Stimulated activated naive CD4-positive, alpha-beta T cell (primary cell): ENCODE data around the gene RCBTB2.
A peak's percentile ranks its signal among the peaks of the same experiment; 100 is the strongest.

Source experiments
- DNase-seq, 6 experiments: peaks; one replicate each; lab custom pipeline; 2025; lab: John Stamatoyannopoulos, UW

Gene RCBTB2

DNA sequence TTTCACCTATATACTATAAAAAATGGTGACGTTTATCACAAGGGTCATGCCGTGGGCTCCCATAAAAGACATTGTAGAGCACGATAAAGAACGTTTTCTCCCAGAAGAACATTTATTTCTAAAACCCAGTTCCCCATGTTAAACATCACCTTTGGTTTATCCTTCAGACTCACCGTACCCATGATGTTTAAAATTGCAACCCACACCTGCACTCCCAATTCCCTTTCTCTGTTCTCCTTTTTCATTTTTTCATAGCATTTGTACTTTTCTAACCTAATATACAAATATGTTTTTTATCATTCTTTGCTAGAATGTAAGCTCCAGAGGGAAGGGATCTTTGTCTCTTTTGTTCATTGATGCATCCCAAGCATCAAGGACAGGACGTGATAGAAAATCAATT lies 2.0 kb downstream of the RCBTB2 start:
- no peak for DNase-seq

DNA sequence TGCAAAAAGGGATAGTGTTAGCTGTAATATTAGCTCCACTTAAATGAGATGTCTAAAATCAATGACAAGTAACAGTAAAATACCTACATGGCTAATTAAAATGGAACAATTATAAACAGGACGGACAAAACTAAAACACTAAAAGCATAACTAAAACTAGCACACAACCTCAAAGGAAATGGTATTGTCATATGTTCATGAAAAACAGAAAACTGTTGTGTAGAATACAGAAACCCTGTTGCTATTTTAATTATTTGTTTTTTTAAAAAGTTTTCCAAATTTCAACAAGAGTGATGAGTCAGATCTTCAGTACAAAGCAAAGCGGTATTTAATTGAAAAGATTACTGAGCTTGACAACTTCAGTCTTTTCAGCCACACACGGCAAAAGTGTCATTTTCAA lies 4.2 kb downstream of the RCBTB2 start:
- no peak for DNase-seq

- DNase-seq, result no peak
These were observed 4.9 kb downstream of the RCBTB2 start for GRCh38 chr13:48527955-48528354.

DNA sequence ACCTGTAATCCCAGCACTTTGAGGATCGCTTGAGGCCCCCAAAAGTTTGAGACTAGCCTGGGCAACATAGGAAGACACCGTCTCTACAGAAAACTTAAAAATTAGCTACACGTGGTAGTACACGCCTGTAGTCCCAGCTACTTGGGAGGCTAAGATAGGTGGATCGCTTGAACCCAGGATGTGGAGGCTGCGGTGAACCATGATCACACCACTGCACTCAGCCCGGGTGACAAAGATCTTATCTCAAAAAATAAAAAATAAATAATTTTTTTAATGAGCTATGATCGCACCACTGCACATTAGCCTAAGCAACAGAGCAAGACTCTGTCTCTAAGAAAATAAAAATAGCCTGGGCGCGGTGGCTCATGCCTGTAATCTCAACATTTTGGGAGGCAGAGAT lies 6.6 kb downstream of the RCBTB2 start:
- no peak for DNase-seq

- no peak for DNase-seq
These were observed 14.8 kb downstream of the RCBTB2 start for GRCh38 chr13:48518083-48518482.

- no peak for DNase-seq
These were observed 17.1 kb downstream of the RCBTB2 start for GRCh38 chr13:48515732-48516131.

GRCh38 chr13:48514793-48515192 lies 18.1 kb downstream of the RCBTB2 start:
- no peak for DNase-seq

DNA sequence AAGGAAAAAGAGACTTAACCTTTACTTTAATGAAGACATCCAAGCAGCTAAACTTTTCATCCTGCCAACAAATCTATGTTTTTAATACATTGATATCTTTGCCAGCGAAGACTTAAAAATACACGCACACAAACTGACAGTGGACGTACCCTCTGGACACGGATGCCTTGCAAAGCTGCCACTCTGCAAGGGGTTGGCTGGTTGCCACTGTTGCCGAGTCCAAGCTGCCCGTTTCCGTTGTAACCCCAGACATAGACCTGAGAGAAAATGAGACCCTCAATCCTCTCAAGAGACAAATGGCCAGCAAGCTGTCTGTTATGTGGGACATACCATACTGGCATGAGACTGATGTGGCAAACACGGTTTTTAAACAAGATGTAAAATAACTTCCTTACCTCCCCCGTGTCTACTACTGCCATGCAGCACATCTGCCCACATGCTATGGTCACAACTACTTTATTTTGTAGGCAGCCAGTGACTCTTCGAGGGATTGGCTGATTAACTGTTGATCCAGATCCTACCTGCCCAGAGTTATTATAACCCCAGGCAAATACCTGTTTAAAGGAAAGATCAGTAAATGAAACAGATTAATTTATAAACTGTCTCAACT lies 21.2 kb downstream of the RCBTB2 start:
- no peak for DNase-seq

GRCh38 chr13:48510698-48511097 lies 22.2 kb downstream of the RCBTB2 start:
- DNase-seq, result no peak

DNA sequence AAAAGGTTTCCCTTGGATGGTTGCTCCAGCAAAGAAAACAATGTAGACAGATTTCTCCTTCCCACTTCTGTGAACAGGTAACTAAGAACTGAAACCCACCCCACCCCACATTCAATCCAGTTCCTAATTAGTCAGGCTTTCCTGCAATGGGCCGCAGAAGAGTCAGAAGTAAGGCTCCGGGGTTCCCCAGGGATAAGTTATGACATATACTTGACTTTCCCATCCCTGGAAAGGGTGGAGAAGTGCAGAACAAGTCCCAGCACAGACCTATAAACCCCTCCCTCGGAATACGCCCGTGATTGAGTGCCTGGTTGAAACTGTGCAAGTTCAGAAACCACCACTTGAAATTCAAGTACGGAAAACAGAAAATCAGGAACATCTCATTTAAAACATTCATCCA lies 24.9 kb downstream of the RCBTB2 start:
- no peak for DNase-seq

DNA sequence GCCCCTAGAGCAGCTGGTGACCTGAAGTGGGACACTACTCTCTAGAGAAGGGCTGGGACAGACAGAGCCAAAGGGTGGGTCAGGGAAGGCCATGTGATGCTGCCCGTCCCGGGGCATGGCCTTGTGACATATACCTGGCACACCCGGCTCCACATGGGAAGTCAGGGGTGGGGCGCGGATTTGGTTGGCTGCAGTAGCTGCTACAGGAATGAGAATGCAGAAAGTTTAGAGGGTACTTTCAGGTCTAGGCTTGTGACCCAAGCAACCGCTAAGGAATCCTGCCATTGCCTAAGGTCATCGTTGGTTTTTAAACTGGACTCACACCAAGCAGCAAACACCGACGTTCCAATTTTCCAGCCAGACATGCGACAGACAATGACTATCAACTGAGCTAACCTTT lies 25.9 kb downstream of the RCBTB2 start:
- no peak for DNase-seq

DNA sequence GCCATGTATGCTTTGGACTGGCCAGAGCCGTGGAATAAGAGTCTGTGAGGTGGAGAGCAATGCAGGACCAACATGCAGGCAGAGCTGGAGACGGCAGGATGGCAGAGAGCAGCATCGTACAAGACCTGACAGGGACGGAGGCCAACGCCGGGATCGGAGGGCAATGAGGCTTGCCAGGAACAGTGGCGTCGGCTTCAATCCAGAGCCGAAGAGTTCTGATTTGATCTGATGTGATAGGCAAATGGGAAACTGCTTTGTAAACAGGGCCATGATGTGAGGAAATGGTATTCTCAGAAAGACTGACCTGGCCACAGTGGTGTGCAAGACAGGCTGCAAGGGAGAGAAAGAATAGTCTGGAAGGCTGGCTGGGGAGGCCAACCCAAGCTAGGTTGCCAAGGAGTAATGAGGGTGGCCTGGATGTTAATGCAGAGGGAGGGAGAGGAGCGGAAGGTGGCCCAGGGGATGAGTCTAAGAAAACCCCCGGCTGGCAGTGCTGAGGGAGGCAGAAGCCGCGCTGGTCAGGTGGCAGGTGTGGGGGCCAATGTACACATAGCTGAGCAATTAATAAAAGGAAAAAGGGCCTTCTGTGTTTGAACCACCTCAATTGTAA lies 26.7 kb downstream of the RCBTB2 start:
- DNase-seq, result peak in 2 of 6 experiments; percentile 14 to 25

GRCh38 chr13:48505597-48506091 lies 27.2 kb downstream of the RCBTB2 start:
- peak; percentile 14 to 85 (median 51) for DNase-seq

- DNase-seq, result peak in 1 of 6 experiments; percentile 15
These were observed 27.9 kb downstream of the RCBTB2 start for GRCh38 chr13:48505012-48505411.

DNA sequence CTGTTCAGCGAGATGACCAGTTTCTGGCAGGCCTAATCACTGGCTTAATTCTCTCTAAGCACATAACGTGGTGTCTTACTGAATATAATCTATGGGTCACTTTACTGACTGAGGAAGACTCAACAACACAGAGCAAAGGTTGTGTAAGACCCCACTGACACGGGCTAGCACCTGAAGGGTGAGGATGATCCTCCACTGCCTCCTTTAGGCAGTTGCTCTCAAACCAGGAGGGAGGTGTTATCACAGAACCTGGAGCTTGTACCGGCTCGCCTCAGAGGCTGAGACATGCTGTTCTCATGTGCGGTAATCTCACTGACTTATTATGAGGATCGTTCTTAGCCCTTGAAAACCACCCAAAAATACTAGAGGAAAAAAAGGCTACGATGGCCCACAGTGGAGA lies 28.3 kb downstream of the RCBTB2 start:
- peak in 1 of 6 experiments; percentile 24 for DNase-seq

DNA sequence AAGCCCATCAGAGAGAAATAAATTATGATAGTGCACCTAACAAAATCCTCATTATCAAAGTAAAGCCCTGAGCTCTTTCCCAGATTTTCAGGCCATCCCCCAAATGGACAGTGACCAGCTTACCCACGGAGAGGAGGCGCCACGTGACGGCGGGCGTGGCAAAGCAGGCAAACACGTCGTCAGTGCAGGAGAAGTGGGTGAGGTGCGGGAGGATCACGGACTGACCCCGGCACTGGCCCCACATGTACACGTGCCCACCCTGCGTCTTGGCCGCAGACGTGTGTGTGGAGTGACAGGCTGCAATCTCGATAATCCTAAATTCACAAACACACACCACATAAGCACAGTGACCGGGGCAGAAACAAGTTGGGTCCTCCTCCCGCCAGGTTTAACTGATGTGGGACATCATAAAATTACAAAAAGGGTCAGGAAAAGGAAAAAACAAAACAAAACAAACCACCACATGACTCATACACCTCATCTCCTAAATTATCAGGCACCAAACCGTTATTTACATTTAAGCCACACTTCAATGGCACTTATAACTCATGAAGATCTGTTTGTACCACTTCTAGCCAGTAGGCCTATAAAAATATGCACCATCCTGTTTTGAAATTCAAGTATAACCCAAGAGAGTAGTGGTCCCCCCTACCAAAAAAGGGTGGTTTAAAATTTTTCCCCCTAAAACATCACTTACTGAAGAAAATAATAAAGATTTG lies 30.1 kb downstream of the RCBTB2 start:
- DNase-seq, result no peak

DNA sequence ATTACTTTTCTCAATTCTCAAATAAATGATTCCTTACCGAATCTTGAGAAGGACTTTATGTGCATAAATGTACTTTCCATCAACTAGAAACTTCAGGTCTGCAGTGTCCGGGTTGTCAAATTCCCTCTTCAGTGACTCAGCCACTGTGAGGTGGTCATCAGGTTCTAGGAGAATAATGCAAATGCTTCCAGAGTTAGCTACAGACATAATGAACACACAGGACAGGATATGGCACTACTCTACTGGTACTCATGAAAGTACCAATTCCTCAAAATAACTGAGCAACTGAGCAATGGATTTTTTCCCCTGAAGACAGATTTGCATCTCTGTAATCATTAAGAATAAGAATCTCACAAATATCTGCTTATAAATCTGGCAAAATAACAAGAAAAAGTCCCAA lies 31.2 kb downstream of the RCBTB2 start:
- DNase-seq, result no peak

GRCh38 chr13:48500652-48501197 lies 32.2 kb downstream of the RCBTB2 start:
- no peak for DNase-seq

- DNase-seq, result no peak
These were observed 35.2 kb downstream of the RCBTB2 start for GRCh38 chr13:48497669-48498068.

GRCh38 chr13:48496271-48497161 lies 36.4 kb downstream of the RCBTB2 start:
- DNase-seq, result no peak

- DNase-seq, result no peak
These were observed 38.0 kb downstream of the RCBTB2 start for GRCh38 chr13:48494874-48495273.

DNA sequence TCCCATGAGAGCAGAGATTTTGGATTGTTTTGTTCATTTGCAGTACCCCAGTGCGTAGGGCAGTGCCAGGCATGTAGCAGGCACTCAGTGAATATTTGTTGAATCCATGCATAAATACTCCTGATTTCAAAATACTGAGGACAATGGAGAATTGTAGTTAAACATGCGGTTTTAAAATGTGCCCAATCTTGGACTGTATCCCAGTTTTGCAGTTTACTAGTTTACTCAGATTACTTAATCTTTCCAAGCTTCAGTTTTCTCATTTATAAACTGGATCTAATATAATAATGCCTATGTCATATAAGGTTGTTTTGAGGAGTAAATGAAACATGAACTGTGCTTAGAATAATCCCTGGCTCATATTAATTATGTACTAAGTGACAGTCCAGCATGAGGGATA lies 39.0 kb downstream of the RCBTB2 start:
- DNase-seq, result no peak
